GM12878 (cell line): Measurements from ENCODE around the gene MAST4.

ENCODE experiments used
- CBX5 ChIP-seq: sonication (generic); IDR thresholded peaks from 2 replicates; pipeline ENCODE4 v1.6.1; 2016; ENCODE audit warnings: low read depth, moderate library complexity, mild to moderate bottlenecking, inconsistent platforms
- EP300 ChIP-seq, 2 experiments: fragments of 150-350 bp in 1 of 2; IDR thresholded peaks; 2 replicates each; pipeline ENCODE4 v1.6.1; 2011 to 2012; ENCODE audit warnings: low read depth in 2 of 2, low read length in 2 of 2, borderline replicate concordance in 1 of 2, improper control_type of control experiment in 1 of 2, inconsistent platforms in 1 of 2; ENCODE audit not compliant: control insufficient read depth in 1 of 2
- ETV6 ChIP-seq, 2 experiments: fragments of 450-650 bp in 1 of 2; IDR thresholded peaks in 1 of 2; conservative IDR thresholded peaks in 1 of 2; 2 replicates each; pipeline ENCODE4 v1.6.1; 2014; ENCODE audit warnings: antibody characterized with exemption in 1 of 2, borderline replicate concordance in 1 of 2, low read depth in 1 of 2, mild to moderate bottlenecking in 1 of 2, moderate library complexity in 1 of 2
- POLR2AphosphoS2 ChIP-seq: IDR thresholded peaks from 2 replicates; pipeline ENCODE4 v1.6.1; 2011; ENCODE audit warnings: low read depth, mild to moderate bottlenecking, low read length, improper control_type of control experiment, moderate library complexity
- SIN3A ChIP-seq: IDR thresholded peaks from 2 replicates; pipeline ENCODE4 v1.6.1; 2012; ENCODE audit warnings: low read depth, low read length, improper control_type of control experiment
- SIX5 ChIP-seq: IDR thresholded peaks from 2 replicates; pipeline ENCODE4 v1.6.1; 2011; ENCODE audit warnings: mild to moderate bottlenecking, low read depth, low read length, moderate library complexity; ENCODE audit not compliant: severe bottlenecking
- SUZ12 ChIP-seq: fragments of 200-600 bp; sonication (generic); IDR thresholded peaks from one replicate; pipeline ENCODE4 v1.6.1; 2018; ENCODE audit warnings: antibody characterized with exemption, mild to moderate bottlenecking; ENCODE audit not compliant: unreplicated experiment
- YBX1 ChIP-seq: fragments of 450-650 bp; IDR thresholded peaks from 2 replicates; pipeline ENCODE4 v1.6.1; 2016; ENCODE audit warnings: antibody characterized with exemption
- ZZZ3 ChIP-seq: IDR thresholded peaks from 2 replicates; pipeline ENCODE4 v1.6.1; 2011; ENCODE audit warnings: low read depth; ENCODE audit not compliant: control insufficient read depth, insufficient read length
- TF ChIP-seq, protein P1 (sequence below): fragments of 450-650 bp; IDR thresholded peaks from 2 replicates; pipeline ENCODE4 v1.6.1; 2017; ENCODE audit warnings: mild to moderate bottlenecking, low read depth, inconsistent platforms; ENCODE audit not compliant: poor library complexity, severe bottlenecking

DNA sequence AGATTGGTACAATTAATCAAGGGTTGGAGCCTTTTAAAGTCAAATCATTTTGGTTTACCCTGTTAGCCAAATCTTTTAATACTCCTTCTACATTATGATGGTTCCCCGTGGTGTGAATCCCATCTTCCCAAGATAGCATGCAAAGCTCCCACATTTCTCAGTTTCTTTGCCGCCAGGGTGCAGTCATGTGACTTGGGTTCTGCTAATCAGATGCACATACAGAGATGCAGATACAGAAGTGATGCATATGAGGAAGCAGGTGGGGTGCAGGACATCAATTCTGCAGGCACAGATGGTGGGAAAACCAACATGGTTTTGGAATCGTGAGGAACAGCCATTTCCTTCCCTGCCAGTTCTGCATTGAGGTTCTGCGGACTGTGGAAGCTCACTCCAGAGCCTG lies 8.4 kb upstream of the MAST4 start:
- TF ChIP-seq CBX5 (no peak), SUZ12 (no peak), SIX5 (no peak), SIN3A (no peak), POLR2AphosphoS2 (no peak), EP300 (IDR thresholded peaks at IDR 0.05; ENCODE audit: borderline replicate concordance in 1 of 2, control insufficient read depth in 1 of 2, low read depth in 2 of 2, low read length in 2 of 2) (no peak), YBX1 (no peak), ZZZ3 (no peak), ETV6 (conservative IDR thresholded peaks at IDR 0.05 in 1 of 2, IDR thresholded peaks at IDR 0.05 in 1 of 2; ENCODE audit: borderline replicate concordance in 1 of 2, low read depth in 1 of 2) (no peak)
- TF ChIP-seq, protein P1, sequence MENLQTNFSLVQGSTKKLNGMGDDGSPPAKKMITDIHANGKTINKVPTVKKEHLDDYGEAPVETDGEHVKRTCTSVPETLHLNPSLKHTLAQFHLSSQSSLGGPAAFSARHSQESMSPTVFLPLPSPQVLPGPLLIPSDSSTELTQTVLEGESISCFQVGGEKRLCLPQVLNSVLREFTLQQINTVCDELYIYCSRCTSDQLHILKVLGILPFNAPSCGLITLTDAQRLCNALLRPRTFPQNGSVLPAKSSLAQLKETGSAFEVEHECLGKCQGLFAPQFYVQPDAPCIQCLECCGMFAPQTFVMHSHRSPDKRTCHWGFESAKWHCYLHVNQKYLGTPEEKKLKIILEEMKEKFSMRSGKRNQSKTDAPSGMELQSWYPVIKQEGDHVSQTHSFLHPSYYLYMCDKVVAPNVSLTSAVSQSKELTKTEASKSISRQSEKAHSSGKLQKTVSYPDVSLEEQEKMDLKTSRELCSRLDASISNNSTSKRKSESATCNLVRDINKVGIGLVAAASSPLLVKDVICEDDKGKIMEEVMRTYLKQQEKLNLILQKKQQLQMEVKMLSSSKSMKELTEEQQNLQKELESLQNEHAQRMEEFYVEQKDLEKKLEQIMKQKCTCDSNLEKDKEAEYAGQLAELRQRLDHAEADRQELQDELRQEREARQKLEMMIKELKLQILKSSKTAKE: no peak
